HepG2 (cell line): ENCODE measurements around the gene SIK2. TPM values are rescaled to one million over a fixed set of nuclear protein-coding genes. Genes with fewer than 3 reads are reported as not detected.

ENCODE experiments used
- FOXP4 ChIP-seq: sonication (generic); formaldehyde crosslinking; IDR thresholded peaks from 2 replicates; pipeline ENCODE4 v1.4.0; 2020; ENCODE audit warnings: missing genetic modification reagents
- HNF1A ChIP-seq, 2 experiments: sonication (generic) in 1 of 2; formaldehyde crosslinking in 1 of 2; IDR thresholded peaks; 2 replicates each; pipeline versions ENCODE4 v1.4.0 to v1.6.1; 2016 to 2020; ENCODE audit warnings: borderline replicate concordance in 1 of 2, low read depth in 1 of 2, mild to moderate bottlenecking in 1 of 2, missing genetic modification reagents in 1 of 2
- ISL2 ChIP-seq: sonication (generic); formaldehyde crosslinking; IDR thresholded peaks from 2 replicates; pipeline ENCODE4 v1.5.0; 2020; ENCODE audit warnings: missing genetic modification reagents
- KLF16 ChIP-seq, 2 experiments: sonication (generic) in 1 of 2; formaldehyde crosslinking in 1 of 2; IDR thresholded peaks; 2 replicates each; pipeline versions ENCODE4 v1.6.1 to v1.8.0; 2016 to 2023; ENCODE audit warnings: missing genetic modification reagents in 2 of 2, missing compliant biosample characterization in 1 of 2
- MTA1 ChIP-seq: sonication (generic); formaldehyde crosslinking; IDR thresholded peaks from 2 replicates; pipeline ENCODE4 v1.4.0; 2020; ENCODE audit warnings: missing genetic modification reagents, mild to moderate bottlenecking, borderline replicate concordance
- NCOA1 ChIP-seq: sonication (generic); formaldehyde crosslinking; IDR thresholded peaks from 2 replicates; pipeline ENCODE4 v1.9.0; 2021; ENCODE audit warnings: missing genetic modification reagents
- NFKBIZ ChIP-seq: IDR thresholded peaks from 2 replicates; pipeline ENCODE4 v1.6.1; 2018; ENCODE audit warnings: missing genetic modification reagents, missing compliant biosample characterization
- PPARG ChIP-seq: conservative IDR thresholded peaks from 2 replicates; pipeline ENCODE4 v1.6.1; 2016; ENCODE audit warnings: missing biosample characterization, missing genetic modification reagents
- PTBP1 ChIP-seq: fragments of 200-400 bp; formaldehyde crosslinking; IDR thresholded peaks from 2 replicates; pipeline ENCODE4 v1.6.1; 2018; ENCODE audit warnings: low read length, low read depth; ENCODE audit not compliant: poor library complexity, severe bottlenecking
- TBL1XR1 ChIP-seq: fragments of 150-350 bp; IDR thresholded peaks from 2 replicates; pipeline ENCODE4 v1.6.1; 2014; ENCODE audit warnings: borderline replicate concordance, low read length; ENCODE audit not compliant: partially characterized antibody
- TCF12 ChIP-seq, 2 experiments: fragments of 450-650 bp in 1 of 2; sonication (generic) in 1 of 2; formaldehyde crosslinking in 1 of 2; IDR thresholded peaks; 2 replicates each; pipeline versions ENCODE4 v1.6.1 to v1.8.0; 2017 to 2022; ENCODE audit warnings: antibody characterized with exemption in 1 of 2, mild to moderate bottlenecking in 1 of 2, missing genetic modification reagents in 1 of 2, moderate library complexity in 1 of 2
- TP53 ChIP-seq: sonication (generic); formaldehyde crosslinking; conservative IDR thresholded peaks from 2 replicates; pipeline ENCODE4 v1.4.0; 2020; ENCODE audit warnings: missing genetic modification reagents
- WIZ ChIP-seq: sonication (generic); formaldehyde crosslinking; IDR thresholded peaks from 2 replicates; pipeline ENCODE4 v1.5.1; 2020; ENCODE audit warnings: mild to moderate bottlenecking, missing genetic modification reagents
- ZIK1 ChIP-seq: sonication (generic); formaldehyde crosslinking; IDR thresholded peaks from 2 replicates; pipeline ENCODE4 v1.5.0; 2020; ENCODE audit warnings: mild to moderate bottlenecking, low read depth, missing genetic modification reagents, borderline replicate concordance
- ZNF382 ChIP-seq: sonication (generic); formaldehyde crosslinking; IDR thresholded peaks from 2 replicates; pipeline ENCODE4 v1.5.0; 2020; ENCODE audit warnings: missing genetic modification reagents, mild to moderate bottlenecking, borderline replicate concordance
- ZNF383 ChIP-seq: sonication (generic); formaldehyde crosslinking; IDR thresholded peaks from 2 replicates; pipeline ENCODE4 v1.4.0; 2020; ENCODE audit warnings: missing genetic modification reagents, mild to moderate bottlenecking, borderline replicate concordance
- ZNF589 ChIP-seq: sonication (generic); formaldehyde crosslinking; conservative IDR thresholded peaks from 2 replicates; pipeline ENCODE4 v1.8.0; 2022; ENCODE audit warnings: mild to moderate bottlenecking, moderate library complexity, missing genetic modification reagents
- ZNF652 ChIP-seq: IDR thresholded peaks from 2 replicates; pipeline ENCODE4 v1.6.1; 2016; ENCODE audit warnings: low read depth, borderline replicate concordance
- ZNF780A ChIP-seq: sonication (generic); formaldehyde crosslinking; IDR thresholded peaks from 2 replicates; pipeline ENCODE4 v1.8.0; 2022; ENCODE audit warnings: mild to moderate bottlenecking, missing genetic modification reagents, moderate library complexity
- ZNF782 ChIP-seq: sonication (generic); formaldehyde crosslinking; IDR thresholded peaks from 2 replicates; pipeline ENCODE4 v1.4.0; 2020; ENCODE audit warnings: missing genetic modification reagents, mild to moderate bottlenecking, borderline replicate concordance
- ZNF839 ChIP-seq: sonication (generic); formaldehyde crosslinking; IDR thresholded peaks from 2 replicates; pipeline ENCODE4 v1.4.0; 2020; ENCODE audit warnings: missing genetic modification reagents, mild to moderate bottlenecking, borderline replicate concordance
- ZSCAN22 ChIP-seq: sonication (generic); formaldehyde crosslinking; IDR thresholded peaks from 2 replicates; pipeline ENCODE4 v1.4.0; 2020; ENCODE audit warnings: mild to moderate bottlenecking, missing genetic modification reagents
- polyA plus RNA-seq, 8 experiments: library from polyadenylated mRNA; depleted of rRNA in 3 of 8; stranded (reverse) in 7 of 8; unstranded in 1 of 8; fragments of >200 nt; fragmentation: Illumina TruSeq in 4 of 8; extraction: Trizol in 4 of 8; gene quantifications; 2 replicates each; pipeline versions ENCODE4 v1.2.1 to v1.2.3, GENCODE V29; 2011 to 2016; ENCODE audit warnings: low read depth in 4 of 8, missing spikeins in 1 of 8, mixed read lengths in 1 of 8; ENCODE audit not compliant: insufficient read depth in 1 of 8
- total RNA-seq, 5 experiments: library from RNA; depleted of rRNA; stranded (reverse); fragments of >200 nt; fragmentation: Illumina TruSeq; extraction: Trizol; gene quantifications; 2 replicates each; pipeline ENCODE4 v1.2.3, GENCODE V29; 2016; ENCODE audit warnings: low read depth in 1 of 5

Gene SIK2
- total and polyA plus RNA-seq, 2 of the 13 experiments (the other 11 are each of a cell fraction or from before 2014, with no cell fraction given): 8.1 to 15.4 TPM

GRCh38 chr11:111633248-111633647 is 31.0 kb downstream of the SIK2 start (continued):
- TF ChIP-seq ZNF382 (CRISPR knock-in tag) (no peak), ISL2 (CRISPR knock-in tag) (peak; percentile 85), PPARG (CRISPR knock-in tag) (no peak), NFKBIZ (CRISPR knock-in tag) (no peak), KLF16 (CRISPR knock-in tag; IDR thresholded peaks at IDR 0.05) (no peak), FOXP4 (CRISPR knock-in tag) (peak; percentile 90), ZNF782 (CRISPR knock-in tag) (no peak), WIZ (CRISPR knock-in tag) (no peak), ZIK1 (CRISPR knock-in tag) (no peak), ZNF589 (CRISPR knock-in tag) (no peak), ZNF780A (no peak), MTA1 (CRISPR knock-in tag) (no peak), HNF1A (IDR thresholded peaks at IDR 0.05; ENCODE audit: low read depth) (peak; percentile 59; the same call in 1 of the 2 replicates), HNF1A (CRISPR knock-in tag; IDR thresholded peaks at IDR 0.05; ENCODE audit: borderline replicate concordance) (peak; percentile 52; the same call in 1 of the 2 replicates), TBL1XR1 (no peak), ZNF839 (CRISPR knock-in tag) (no peak), PTBP1 (no peak), ZNF652 (CRISPR knock-in tag) (no peak), ZSCAN22 (CRISPR knock-in tag) (no peak), TCF12 (IDR thresholded peaks at IDR 0.05) (no peak), TCF12 (CRISPR knock-in tag; IDR thresholded peaks at IDR 0.05) (no peak), TP53 (no peak), ZNF383 (CRISPR knock-in tag) (no peak), NCOA1 (CRISPR knock-in tag) (no peak)
